ENCODE data around the gene IL10RB.

DNA sequence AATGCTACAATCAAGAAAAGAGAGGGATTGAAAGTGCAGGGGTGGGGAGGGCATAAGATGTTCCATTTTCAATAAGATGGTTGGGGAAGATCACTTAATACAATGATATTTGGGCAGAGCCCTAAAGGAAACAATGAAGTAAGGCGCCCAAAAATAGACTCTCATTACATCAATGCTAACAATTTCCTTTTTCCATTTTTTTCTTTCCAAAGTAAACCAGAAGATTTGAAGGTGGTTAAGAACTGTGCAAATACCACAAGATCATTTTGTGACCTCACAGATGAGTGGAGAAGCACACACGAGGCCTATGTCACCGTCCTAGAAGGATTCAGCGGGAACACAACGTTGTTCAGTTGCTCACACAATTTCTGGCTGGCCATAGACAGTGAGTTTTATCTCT is 19.7 kb upstream of the IL10RB start:
- TF ChIP-seq POLR2AphosphoS5 (IDR thresholded peaks at IDR 0.05) (no peak), POLR2A (IDR thresholded peaks at IDR 0.05) (no peak)
- TF ChIP-seq, protein P1, sequence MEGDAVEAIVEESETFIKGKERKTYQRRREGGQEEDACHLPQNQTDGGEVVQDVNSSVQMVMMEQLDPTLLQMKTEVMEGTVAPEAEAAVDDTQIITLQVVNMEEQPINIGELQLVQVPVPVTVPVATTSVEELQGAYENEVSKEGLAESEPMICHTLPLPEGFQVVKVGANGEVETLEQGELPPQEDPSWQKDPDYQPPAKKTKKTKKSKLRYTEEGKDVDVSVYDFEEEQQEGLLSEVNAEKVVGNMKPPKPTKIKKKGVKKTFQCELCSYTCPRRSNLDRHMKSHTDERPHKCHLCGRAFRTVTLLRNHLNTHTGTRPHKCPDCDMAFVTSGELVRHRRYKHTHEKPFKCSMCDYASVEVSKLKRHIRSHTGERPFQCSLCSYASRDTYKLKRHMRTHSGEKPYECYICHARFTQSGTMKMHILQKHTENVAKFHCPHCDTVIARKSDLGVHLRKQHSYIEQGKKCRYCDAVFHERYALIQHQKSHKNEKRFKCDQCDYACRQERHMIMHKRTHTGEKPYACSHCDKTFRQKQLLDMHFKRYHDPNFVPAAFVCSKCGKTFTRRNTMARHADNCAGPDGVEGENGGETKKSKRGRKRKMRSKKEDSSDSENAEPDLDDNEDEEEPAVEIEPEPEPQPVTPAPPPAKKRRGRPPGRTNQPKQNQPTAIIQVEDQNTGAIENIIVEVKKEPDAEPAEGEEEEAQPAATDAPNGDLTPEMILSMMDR (IDR thresholded peaks at IDR 0.05) = no peak
